ENCODE measurements around the gene CDH22. TPM values are rescaled to one million over a fixed set of nuclear protein-coding genes. Genes with fewer than 3 reads are reported as not detected.

The CDH22 gene
- total RNA-seq, 1 donor from 2014 or later: 0.09 TPM

- Mint-ChIP-seq H3K4me3 (no peak overlapping the region), H3K36me3 (ENCODE audit: low read depth) (no peaks in the 10 kb centered on the region), H3K27ac (ENCODE audit: unreplicated experiment) (no peak overlapping the region), H3K4me1 (no peaks in the 10 kb centered on the region), H3K27me3 (ENCODE audit: low read depth) (peaks cover 39% of the 10 kb centered on the region), H3K9me3 (no peaks in the 10 kb centered on the region)
- no peak for DNase-seq (ENCODE audit: low read depth, low spot score)
- TF ChIP-seq CTCF (conservative IDR thresholded peaks at IDR 0.05): no peak
Observed at GRCh38 chr20:46283426-46284039, 24.8 kb downstream of the CDH22 start.

- no peak for DNase-seq (ENCODE audit: low read depth, low spot score)
- Mint-ChIP-seq H3K4me1 (no peaks in the 10 kb centered on the region), H3K27ac (ENCODE audit: unreplicated experiment) (no peak overlapping the region), H3K36me3 (ENCODE audit: low read depth) (no peaks in the 10 kb centered on the region), H3K4me3 (no peak overlapping the region), H3K9me3 (no peaks in the 10 kb centered on the region), H3K27me3 (ENCODE audit: low read depth) (peaks cover 39% of the 10 kb centered on the region)
- TF ChIP-seq CTCF (conservative IDR thresholded peaks at IDR 0.05): no peak
Observed at GRCh38 chr20:46282669-46283068, 25.6 kb downstream of the CDH22 start.

- Mint-ChIP-seq H3K27me3 (ENCODE audit: low read depth) (peaks cover 70% of the 10 kb centered on the region), H3K27ac (ENCODE audit: unreplicated experiment) (no peak overlapping the region), H3K4me1 (no peaks in the 10 kb centered on the region), H3K4me3 (no peak overlapping the region), H3K9me3 (no peaks in the 10 kb centered on the region), H3K36me3 (ENCODE audit: low read depth) (no peaks in the 10 kb centered on the region)
- TF ChIP-seq CTCF (conservative IDR thresholded peaks at IDR 0.05): no peak
- no peak for DNase-seq (ENCODE audit: low read depth, low spot score)
Observed at GRCh38 chr20:46279103-46279502, 29.2 kb downstream of the CDH22 start.

- peaks cover 67% of the 10 kb centered on the region for H3K27me3 Mint-ChIP-seq (ENCODE audit: low read depth)
- no peaks in the 10 kb centered on the region for H3K36me3 Mint-ChIP-seq (ENCODE audit: low read depth)
- no peaks in the 10 kb centered on the region for H3K9me3 Mint-ChIP-seq
- H3K27ac Mint-ChIP-seq (ENCODE audit: unreplicated experiment): no peak overlapping the region
- TF ChIP-seq CTCF (conservative IDR thresholded peaks at IDR 0.05): no peak
- no peak for DNase-seq (ENCODE audit: low read depth, low spot score)
- no peaks in the 10 kb centered on the region for H3K4me1 Mint-ChIP-seq
- no peak overlapping the region for H3K4me3 Mint-ChIP-seq
Observed at GRCh38 chr20:46277602-46278001, 30.7 kb downstream of the CDH22 start.

- TF ChIP-seq CTCF (conservative IDR thresholded peaks at IDR 0.05): no peak
- Mint-ChIP-seq H3K4me1 (no peaks in the 10 kb centered on the region), H3K4me3 (no peak overlapping the region), H3K27me3 (ENCODE audit: low read depth) (peaks cover 69% of the 10 kb centered on the region), H3K9me3 (no peaks in the 10 kb centered on the region), H3K27ac (ENCODE audit: unreplicated experiment) (no peak overlapping the region), H3K36me3 (ENCODE audit: low read depth) (no peaks in the 10 kb centered on the region)
- DNase-seq (ENCODE audit: low read depth, low spot score): no peak
Observed at GRCh38 chr20:46276531-46276930, 31.8 kb downstream of the CDH22 start.

Measured in neural crest cell (in vitro differentiated cells).